Smooth muscle cell (in vitro differentiated cells): ENCODE results near the gene UQCC3. TPM values are rescaled to one million over a fixed set of nuclear protein-coding genes. Genes with fewer than 3 reads are reported as not detected.
A peak's percentile ranks its signal among the peaks of the same experiment; 100 is the strongest.

Experiments used
- DNase-seq: peaks from one replicate; lab custom pipeline; 2025; ENCODE audit not compliant: unreplicated experiment; lab: John Stamatoyannopoulos, UW
- H2AFZ ChIP-seq: fragments of 200-600 bp; sonication (generic); 2 replicates; pipeline ENCODE4 v1.6.0; 2016; ENCODE audit warnings: antibody characterized with exemption, low read depth, mild to moderate bottlenecking
- H3F3A ChIP-seq: fragments of 200-600 bp; sonication (generic); 2 replicates; pipeline ENCODE4 v1.6.0; 2017; ENCODE audit warnings: antibody characterized with exemption, low read depth
- H3K27ac ChIP-seq: fragments of 200-600 bp; sonication (generic); 2 replicates; pipeline ENCODE4 v1.5.1; 2016; ENCODE audit warnings: low read depth, mild to moderate bottlenecking
- H3K27me3 ChIP-seq: fragments of 200-600 bp; sonication (generic); 2 replicates; pipeline ENCODE4 v1.6.1; 2016; ENCODE audit warnings: low read depth, mild to moderate bottlenecking
- H3K36me3 ChIP-seq: fragments of 200-600 bp; sonication (generic); 2 replicates; pipeline ENCODE4 v1.5.1; 2016; ENCODE audit warnings: low read depth
- H3K4me1 ChIP-seq: fragments of 200-600 bp; sonication (generic); 2 replicates; pipeline ENCODE4 v1.5.1; 2016; ENCODE audit warnings: low read depth
- H3K4me2 ChIP-seq: fragments of 200-600 bp; sonication (generic); 2 replicates; pipeline ENCODE4 v1.6.0; 2016; ENCODE audit warnings: mild to moderate bottlenecking
- H3K4me3 ChIP-seq: fragments of 200-600 bp; sonication (generic); 2 replicates; pipeline ENCODE4 v1.5.1; 2016; ENCODE audit warnings: mild to moderate bottlenecking
- H3K79me2 ChIP-seq: fragments of 200-600 bp; sonication (generic); 2 replicates; pipeline ENCODE4 v1.6.0; 2016; ENCODE audit warnings: low read depth, mild to moderate bottlenecking
- H3K9ac ChIP-seq: fragments of 200-600 bp; sonication (generic); 2 replicates; pipeline ENCODE4 v1.6.0; 2016; ENCODE audit warnings: low read depth
- H3K9me3 ChIP-seq: fragments of 200-600 bp; sonication (generic); replicated peaks from 2 replicates; pipeline ENCODE4 v1.5.1; 2016; ENCODE audit warnings: low read depth
- H4K20me1 ChIP-seq: fragments of 200-600 bp; sonication (generic); 2 replicates; pipeline ENCODE4 v1.6.0; 2016; ENCODE audit warnings: low read depth
- CTCF ChIP-seq: fragments of 200-600 bp; sonication (generic); IDR thresholded peaks from 2 replicates; pipeline ENCODE4 v1.5.1; 2017; ENCODE audit warnings: borderline replicate concordance, mild to moderate bottlenecking, antibody characterized with exemption; ENCODE audit not compliant: insufficient read depth, poor library complexity, severe bottlenecking
- WGBS: methylation state at CpG from one replicate; pipeline ENCODE4 v1.1.7; 2016; ENCODE audit warnings: low lambda C conversion rate; 5-methylcytosine and 5-hydroxymethylcytosine counted together
- polyA plus RNA-seq: library from polyadenylated mRNA; unstranded; fragments of >200 nt; fragmentation: Nextera tagmentation; extraction: Ambion mirVana; gene quantifications from 2 replicates; pipeline ENCODE4 v1.2.1, GENCODE V29; 2016
- total RNA-seq: library from RNA; depleted of rRNA; stranded (reverse); fragments of >200 nt; gene quantifications from 2 replicates; pipeline ENCODE4 v1.2.3, GENCODE V29; 2014

UQCC3 gene
- total and polyA plus RNA-seq, 2 experiments from 2014 or later, result 7.7 to 14.4 TPM

- peaks cover 37% of the 10 kb centered on the region for H3K4me1 ChIP-seq
- no peak for TF ChIP-seq CTCF
- DNase-seq, result peak; percentile 91
- H3F3A ChIP-seq, result peaks cover 40% of the 10 kb centered on the region
- H4K20me1 ChIP-seq, result no peaks in the 10 kb centered on the region
- peak overlapping the region; percentile 99 for H3K27ac ChIP-seq
- no peaks in the 10 kb centered on the region for H3K9me3 ChIP-seq
- H3K4me2 ChIP-seq, result peak overlapping the region; percentile 98
- H3K9ac ChIP-seq, result peak overlapping the region; percentile 95
- H3K4me3 ChIP-seq, result peak overlapping the region; percentile 70
- WGBS, result 2% methylated on average over 67 of the region's 73 CpGs
- H3K27me3 ChIP-seq, result no peaks in the 10 kb centered on the region
- peaks cover 20% of the 10 kb centered on the region for H3K79me2 ChIP-seq
- H3K36me3 ChIP-seq, result no peaks in the 10 kb centered on the region
- H2AFZ ChIP-seq, result peak overlapping the region; percentile 34
Measured at GRCh38 chr11:62705880-62706849, 34.7 kb downstream of the UQCC3 start.

- Histone ChIP-seq H3K9ac (peak overlapping the region; percentile 31), H2AFZ (no peak overlapping the region), H3K9me3 (no peaks in the 10 kb centered on the region), H3K4me1 (peaks cover 37% of the 10 kb centered on the region), H4K20me1 (no peaks in the 10 kb centered on the region), H3K36me3 (no peaks in the 10 kb centered on the region), H3K27me3 (no peaks in the 10 kb centered on the region), H3K27ac (peak overlapping the region; percentile 69), H3F3A (peaks cover 43% of the 10 kb centered on the region), H3K79me2 (peaks cover 20% of the 10 kb centered on the region), H3K4me2 (peak overlapping the region; percentile 98), H3K4me3 (peak overlapping the region; percentile 70)
- DNase-seq, result no peak
- WGBS, result 30% methylated on average over 8 of the region's 8 CpGs
- TF ChIP-seq CTCF, result no peak
Measured at GRCh38 chr11:62706850-62707247, 35.4 kb downstream of the UQCC3 start.

- no peak within 1 kb of the TSS for H2AFZ ChIP-seq
- H3K9ac ChIP-seq, result peak within 1 kb of the TSS; percentile 97
- peaks cover 43% of the 10 kb centered on the region for H3F3A ChIP-seq
- H4K20me1 ChIP-seq, result no peaks in the 10 kb centered on the region
- H3K9me3 ChIP-seq, result no peaks in the 10 kb centered on the region
- DNase-seq, result no peak
- H3K4me3 ChIP-seq, result peak within 1 kb of the TSS; percentile 70
- H3K27ac ChIP-seq, result peak within 1 kb of the TSS; percentile 98
- peaks cover 20% of the 10 kb centered on the region for H3K79me2 ChIP-seq
- WGBS, result 20% methylated on average over 10 of the region's 10 CpGs
- H3K27me3 ChIP-seq, result no peaks in the 10 kb centered on the region
- H3K4me1 ChIP-seq, result peaks cover 37% of the 10 kb centered on the region
- H3K36me3 ChIP-seq, result no peaks in the 10 kb centered on the region
- peak within 1 kb of the TSS; percentile 98 for H3K4me2 ChIP-seq
- TF ChIP-seq CTCF, result no peak
Measured at GRCh38 chr11:62707277-62707861, 35.9 kb downstream of the UQCC3 start, which contains the start of the genes BSCL2 and GNG3. Gene BSCL2 (minus strand): TSS chr11:62707424. CDS start chr11:62707195, 229 bp downstream. Gene GNG3 (plus strand): TSS chr11:62707676. CDS start chr11:62708296, 620 bp downstream.
